Esophagus muscularis mucosa (tissue), 4 donors: ENCODE data around the gene S100A6.

Experiments used
- EP300 ChIP-seq: sonication (generic); formaldehyde crosslinking; IDR thresholded peaks from one replicate; pipeline ENCODE4 v1.6.1; 2017; ENCODE audit warnings: antibody characterized with exemption
- POLR2AphosphoS5 ChIP-seq, 2 donors: sonication (generic); formaldehyde crosslinking; IDR thresholded peaks; one replicate each; pipeline ENCODE4 v1.6.1; 2017; ENCODE audit warnings: antibody characterized with exemption in 2 of 2
- TF ChIP-seq, protein P1 (sequence below), 3 experiments: fragments of 200-600 bp in 2 of 3; fragments of 450-650 bp in 1 of 3; sonication (generic) in 2 of 3; IDR thresholded peaks; one replicate each; pipeline ENCODE4 v1.5.1; 2017 to 2019; ENCODE audit warnings: antibody characterized with exemption in 3 of 3, mild to moderate bottlenecking in 2 of 3, moderate library complexity in 1 of 3

- TF ChIP-seq, protein P1, sequence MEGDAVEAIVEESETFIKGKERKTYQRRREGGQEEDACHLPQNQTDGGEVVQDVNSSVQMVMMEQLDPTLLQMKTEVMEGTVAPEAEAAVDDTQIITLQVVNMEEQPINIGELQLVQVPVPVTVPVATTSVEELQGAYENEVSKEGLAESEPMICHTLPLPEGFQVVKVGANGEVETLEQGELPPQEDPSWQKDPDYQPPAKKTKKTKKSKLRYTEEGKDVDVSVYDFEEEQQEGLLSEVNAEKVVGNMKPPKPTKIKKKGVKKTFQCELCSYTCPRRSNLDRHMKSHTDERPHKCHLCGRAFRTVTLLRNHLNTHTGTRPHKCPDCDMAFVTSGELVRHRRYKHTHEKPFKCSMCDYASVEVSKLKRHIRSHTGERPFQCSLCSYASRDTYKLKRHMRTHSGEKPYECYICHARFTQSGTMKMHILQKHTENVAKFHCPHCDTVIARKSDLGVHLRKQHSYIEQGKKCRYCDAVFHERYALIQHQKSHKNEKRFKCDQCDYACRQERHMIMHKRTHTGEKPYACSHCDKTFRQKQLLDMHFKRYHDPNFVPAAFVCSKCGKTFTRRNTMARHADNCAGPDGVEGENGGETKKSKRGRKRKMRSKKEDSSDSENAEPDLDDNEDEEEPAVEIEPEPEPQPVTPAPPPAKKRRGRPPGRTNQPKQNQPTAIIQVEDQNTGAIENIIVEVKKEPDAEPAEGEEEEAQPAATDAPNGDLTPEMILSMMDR (IDR thresholded peaks at IDR 0.05): peak in 1 of 3 experiments; percentile 6
- peak; percentile 93 for TF ChIP-seq POLR2AphosphoS5 (IDR thresholded peaks at IDR 0.05)
- no peak for TF ChIP-seq EP300
Observed at GRCh38 chr1:153506831-153507413, 28.9 kb downstream of the S100A6 start.
